K562 (cell line): ENCODE data around the gene ASB2. TPM values are rescaled to one million over a fixed set of nuclear protein-coding genes. Genes with fewer than 3 reads are reported as not detected.

Experiments
- ARHGAP35 ChIP-seq: fragments of 450-650 bp; IDR thresholded peaks from 2 replicates; pipeline ENCODE4 v1.6.1; 2018; ENCODE audit not compliant: partially characterized antibody
- HMGN3 ChIP-seq: IDR thresholded peaks from 2 replicates; pipeline ENCODE4 v1.6.1; 2011; ENCODE audit warnings: borderline replicate concordance, low read depth, mild to moderate bottlenecking, mixed read lengths, low read length; ENCODE audit not compliant: insufficient read length; ENCODE audit errors: extremely low read depth
- KLF10 ChIP-seq: fragments of 250-450 bp; sonication (Bioruptor Pico); IDR thresholded peaks from 2 replicates; pipeline ENCODE4 v1.6.1; 2021; ENCODE audit warnings: matching md5 sums
- MCM5 ChIP-seq: fragments of 450-650 bp; IDR thresholded peaks from 2 replicates; pipeline ENCODE4 v1.6.1; 2016; ENCODE audit warnings: low read depth
- PRMT5 ChIP-seq: sonication (generic); formaldehyde crosslinking; IDR thresholded peaks from 2 replicates; pipeline ENCODE4 v1.5.0; 2020; ENCODE audit warnings: missing genetic modification reagents
- ZNF121 ChIP-seq: sonication (generic); formaldehyde crosslinking; conservative IDR thresholded peaks from 2 replicates; pipeline ENCODE4 v1.8.0; 2022; ENCODE audit warnings: missing genetic modification reagents
- polyA plus RNA-seq, 8 experiments: library from polyadenylated mRNA; depleted of rRNA in 4 of 8; stranded (reverse) in 5 of 8; unstranded in 3 of 8; fragments of >200 nt; fragmentation: Nextera tagmentation in 2 of 8; fragmentation: Illumina TruSeq in 1 of 8; extraction: Ambion mirVana in 2 of 8; extraction: Trizol in 1 of 8; gene quantifications; 2 replicates each; pipeline versions ENCODE4 v1.2.1 to v1.2.3, GENCODE V29; 2011 to 2014; ENCODE audit warnings: inconsistent platforms in 1 of 8, missing spikeins in 1 of 8
- total RNA-seq, 7 experiments: library from RNA; depleted of rRNA in 6 of 7; stranded (reverse); fragments of >200 nt in 6 of 7; fragmentation: Illumina TruSeq in 2 of 7; extraction: Trizol in 2 of 7; gene quantifications; 2 replicates each; pipeline versions ENCODE4 v1.2.1 to v1.2.3, GENCODE V29; 2011 to 2021; ENCODE audit warnings: low replicate concordance in 1 of 7
- TF ChIP-seq, protein P1 (sequence below), 2 experiments: IDR thresholded peaks in 1 of 2; conservative IDR thresholded peaks in 1 of 2; 2 replicates each; pipeline ENCODE4 v1.6.1; 2016; ENCODE audit warnings: low read depth in 2 of 2, mild to moderate bottlenecking in 1 of 2, missing compliant biosample characterization in 1 of 2, missing genetic modification characterization in 1 of 2, moderate library complexity in 1 of 2
- TF ChIP-seq, protein P2 (sequence below): sonication (generic); formaldehyde crosslinking; IDR thresholded peaks from 2 replicates; pipeline ENCODE4 v1.8.0; 2022; ENCODE audit warnings: mild to moderate bottlenecking, missing genetic modification reagents
- TF ChIP-seq, protein P3 (sequence below): sonication (generic); formaldehyde crosslinking; IDR thresholded peaks from 2 replicates; pipeline ENCODE4 v1.8.1; 2022; ENCODE audit warnings: missing genetic modification reagents
- TF ChIP-seq, protein P4 (sequence below): fragments of 450-650 bp; IDR thresholded peaks from one replicate; pipeline ENCODE4 v1.6.1; 2018; ENCODE audit warnings: mild to moderate bottlenecking, moderate library complexity; ENCODE audit not compliant: partially characterized antibody
- TF ChIP-seq, protein P5 (sequence below): fragments of 450-650 bp; IDR thresholded peaks from 2 replicates; pipeline ENCODE4 v1.6.1; 2017; ENCODE audit warnings: antibody characterized with exemption, mild to moderate bottlenecking
- TF ChIP-seq, protein P6 (sequence below): sonication (generic); IDR thresholded peaks from 2 replicates; pipeline ENCODE4 v1.6.1; 2016

ASB2 gene
- total and polyA plus RNA-seq, 9 of the 15 experiments (the other 6 are each of a cell fraction or from before 2014, with no cell fraction given), result not detected

DNA sequence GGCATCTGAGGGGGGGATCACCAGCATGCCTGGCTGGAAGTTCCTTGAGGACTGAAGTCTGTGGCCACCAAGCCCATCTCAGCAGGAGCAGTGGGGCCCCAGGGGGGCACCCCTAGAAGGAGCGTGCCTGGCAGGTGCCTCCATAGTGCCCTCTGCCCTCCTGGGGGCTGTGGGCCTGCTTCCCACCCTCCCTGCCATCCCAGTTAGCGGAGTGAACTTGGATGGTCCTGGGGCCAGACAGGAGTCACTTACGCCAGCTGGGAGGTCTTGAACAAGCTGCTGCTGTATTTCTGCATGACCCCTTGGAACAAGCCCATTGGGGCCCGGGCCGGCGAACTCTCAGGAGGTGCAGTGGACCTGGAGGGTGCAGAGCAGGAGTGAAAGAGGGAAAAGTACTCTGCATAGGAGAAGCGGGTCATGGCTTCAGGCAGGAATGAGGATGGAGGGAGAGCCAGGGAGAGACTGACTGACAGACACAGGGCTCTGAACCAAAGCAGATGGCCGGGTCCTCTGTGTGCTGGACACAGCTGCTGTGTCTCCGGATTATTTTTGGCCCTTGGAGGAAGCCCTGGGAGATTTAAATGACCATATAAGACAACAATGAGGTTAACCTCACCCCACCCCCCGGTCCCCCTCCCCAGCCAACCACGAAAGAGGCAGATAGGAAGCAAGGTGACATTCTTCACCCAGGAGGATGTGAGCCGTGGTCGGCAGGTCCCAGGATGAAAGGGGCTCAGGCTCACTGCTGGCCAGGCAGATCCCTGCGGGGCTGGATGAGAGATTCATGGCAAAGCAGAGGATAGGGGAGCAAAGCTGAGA is 19.6 kb downstream of the ASB2 start (continued):
- TF ChIP-seq, protein P1, sequence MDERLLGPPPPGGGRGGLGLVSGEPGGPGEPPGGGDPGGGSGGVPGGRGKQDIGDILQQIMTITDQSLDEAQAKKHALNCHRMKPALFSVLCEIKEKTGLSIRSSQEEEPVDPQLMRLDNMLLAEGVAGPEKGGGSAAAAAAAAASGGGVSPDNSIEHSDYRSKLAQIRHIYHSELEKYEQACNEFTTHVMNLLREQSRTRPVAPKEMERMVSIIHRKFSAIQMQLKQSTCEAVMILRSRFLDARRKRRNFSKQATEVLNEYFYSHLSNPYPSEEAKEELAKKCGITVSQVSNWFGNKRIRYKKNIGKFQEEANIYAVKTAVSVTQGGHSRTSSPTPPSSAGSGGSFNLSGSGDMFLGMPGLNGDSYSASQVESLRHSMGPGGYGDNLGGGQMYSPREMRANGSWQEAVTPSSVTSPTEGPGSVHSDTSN (CRISPR knock-in tag; IDR thresholded peaks at IDR 0.05; ENCODE audit: low read depth), result no peak
- TF ChIP-seq, protein P1 (tag; conservative IDR thresholded peaks at IDR 0.05; ENCODE audit: low read depth), result no peak
- TF ChIP-seq PRMT5 (CRISPR knock-in tag), result no peak
- no peak for TF ChIP-seq ZNF121 (CRISPR knock-in tag)
- no peak for TF ChIP-seq ARHGAP35
- TF ChIP-seq, protein P2, sequence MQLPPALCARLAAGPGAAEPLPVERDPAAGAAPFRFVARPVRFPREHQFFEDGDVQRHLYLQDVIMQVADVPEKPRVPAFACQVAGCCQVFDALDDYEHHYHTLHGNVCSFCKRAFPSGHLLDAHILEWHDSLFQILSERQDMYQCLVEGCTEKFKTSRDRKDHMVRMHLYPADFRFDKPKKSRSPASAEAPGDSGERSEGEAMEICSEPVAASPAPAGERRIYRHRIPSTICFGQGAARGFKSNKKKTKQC (CRISPR knock-in tag), result no peak
- TF ChIP-seq, protein P3, sequence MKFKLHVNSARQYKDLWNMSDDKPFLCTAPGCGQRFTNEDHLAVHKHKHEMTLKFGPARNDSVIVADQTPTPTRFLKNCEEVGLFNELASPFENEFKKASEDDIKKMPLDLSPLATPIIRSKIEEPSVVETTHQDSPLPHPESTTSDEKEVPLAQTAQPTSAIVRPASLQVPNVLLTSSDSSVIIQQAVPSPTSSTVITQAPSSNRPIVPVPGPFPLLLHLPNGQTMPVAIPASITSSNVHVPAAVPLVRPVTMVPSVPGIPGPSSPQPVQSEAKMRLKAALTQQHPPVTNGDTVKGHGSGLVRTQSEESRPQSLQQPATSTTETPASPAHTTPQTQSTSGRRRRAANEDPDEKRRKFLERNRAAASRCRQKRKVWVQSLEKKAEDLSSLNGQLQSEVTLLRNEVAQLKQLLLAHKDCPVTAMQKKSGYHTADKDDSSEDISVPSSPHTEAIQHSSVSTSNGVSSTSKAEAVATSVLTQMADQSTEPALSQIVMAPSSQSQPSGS (CRISPR knock-in tag), result no peak
- TF ChIP-seq KLF10, result no peak
- no peak for TF ChIP-seq HMGN3
- TF ChIP-seq, protein P4, sequence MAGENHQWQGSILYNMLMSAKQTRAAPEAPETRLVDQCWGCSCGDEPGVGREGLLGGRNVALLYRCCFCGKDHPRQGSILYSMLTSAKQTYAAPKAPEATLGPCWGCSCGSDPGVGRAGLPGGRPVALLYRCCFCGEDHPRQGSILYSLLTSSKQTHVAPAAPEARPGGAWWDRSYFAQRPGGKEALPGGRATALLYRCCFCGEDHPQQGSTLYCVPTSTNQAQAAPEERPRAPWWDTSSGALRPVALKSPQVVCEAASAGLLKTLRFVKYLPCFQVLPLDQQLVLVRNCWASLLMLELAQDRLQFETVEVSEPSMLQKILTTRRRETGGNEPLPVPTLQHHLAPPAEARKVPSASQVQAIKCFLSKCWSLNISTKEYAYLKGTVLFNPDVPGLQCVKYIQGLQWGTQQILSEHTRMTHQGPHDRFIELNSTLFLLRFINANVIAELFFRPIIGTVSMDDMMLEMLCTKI, result no peak
- TF ChIP-seq, protein P5, sequence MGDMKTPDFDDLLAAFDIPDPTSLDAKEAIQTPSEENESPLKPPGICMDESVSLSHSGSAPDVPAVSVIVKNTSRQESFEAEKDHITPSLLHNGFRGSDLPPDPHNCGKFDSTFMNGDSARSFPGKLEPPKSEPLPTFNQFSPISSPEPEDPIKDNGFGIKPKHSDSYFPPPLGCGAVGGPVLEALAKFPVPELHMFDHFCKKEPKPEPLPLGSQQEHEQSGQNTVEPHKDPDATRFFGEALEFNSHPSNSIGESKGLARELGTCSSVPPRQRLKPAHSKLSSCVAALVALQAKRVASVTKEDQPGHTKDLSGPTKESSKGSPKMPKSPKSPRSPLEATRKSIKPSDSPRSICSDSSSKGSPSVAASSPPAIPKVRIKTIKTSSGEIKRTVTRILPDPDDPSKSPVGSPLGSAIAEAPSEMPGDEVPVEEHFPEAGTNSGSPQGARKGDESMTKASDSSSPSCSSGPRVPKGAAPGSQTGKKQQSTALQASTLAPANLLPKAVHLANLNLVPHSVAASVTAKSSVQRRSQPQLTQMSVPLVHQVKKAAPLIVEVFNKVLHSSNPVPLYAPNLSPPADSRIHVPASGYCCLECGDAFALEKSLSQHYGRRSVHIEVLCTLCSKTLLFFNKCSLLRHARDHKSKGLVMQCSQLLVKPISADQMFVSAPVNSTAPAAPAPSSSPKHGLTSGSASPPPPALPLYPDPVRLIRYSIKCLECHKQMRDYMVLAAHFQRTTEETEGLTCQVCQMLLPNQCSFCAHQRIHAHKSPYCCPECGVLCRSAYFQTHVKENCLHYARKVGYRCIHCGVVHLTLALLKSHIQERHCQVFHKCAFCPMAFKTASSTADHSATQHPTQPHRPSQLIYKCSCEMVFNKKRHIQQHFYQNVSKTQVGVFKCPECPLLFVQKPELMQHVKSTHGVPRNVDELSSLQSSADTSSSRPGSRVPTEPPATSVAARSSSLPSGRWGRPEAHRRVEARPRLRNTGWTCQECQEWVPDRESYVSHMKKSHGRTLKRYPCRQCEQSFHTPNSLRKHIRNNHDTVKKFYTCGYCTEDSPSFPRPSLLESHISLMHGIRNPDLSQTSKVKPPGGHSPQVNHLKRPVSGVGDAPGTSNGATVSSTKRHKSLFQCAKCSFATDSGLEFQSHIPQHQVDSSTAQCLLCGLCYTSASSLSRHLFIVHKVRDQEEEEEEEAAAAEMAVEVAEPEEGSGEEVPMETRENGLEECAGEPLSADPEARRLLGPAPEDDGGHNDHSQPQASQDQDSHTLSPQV, result no peak
- TF ChIP-seq MCM5, result no peak
- TF ChIP-seq, protein P6, sequence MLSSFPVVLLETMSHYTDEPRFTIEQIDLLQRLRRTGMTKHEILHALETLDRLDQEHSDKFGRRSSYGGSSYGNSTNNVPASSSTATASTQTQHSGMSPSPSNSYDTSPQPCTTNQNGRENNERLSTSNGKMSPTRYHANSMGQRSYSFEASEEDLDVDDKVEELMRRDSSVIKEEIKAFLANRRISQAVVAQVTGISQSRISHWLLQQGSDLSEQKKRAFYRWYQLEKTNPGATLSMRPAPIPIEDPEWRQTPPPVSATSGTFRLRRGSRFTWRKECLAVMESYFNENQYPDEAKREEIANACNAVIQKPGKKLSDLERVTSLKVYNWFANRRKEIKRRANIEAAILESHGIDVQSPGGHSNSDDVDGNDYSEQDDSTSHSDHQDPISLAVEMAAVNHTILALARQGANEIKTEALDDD, result no peak
